LHCN-M2 (cell line): Measurements from ENCODE around the gene P2RX5. TPM values are rescaled to one million over a fixed set of nuclear protein-coding genes. Genes with fewer than 3 reads are reported as not detected.

ENCODE experiments used
- DNase-seq: peaks from one replicate; pipeline ENCODE4 v3.0.0-alpha.2; 2012; ENCODE audit warnings: low read depth
- total RNA-seq: library from RNA; depleted of rRNA; stranded (reverse); fragments of >200 nt; gene quantifications from 2 replicates; pipeline ENCODE4 v1.2.3, GENCODE V29; 2014

Gene P2RX5
- total RNA-seq, 1 experiment from 2014 or later = 28.6 TPM

DNA sequence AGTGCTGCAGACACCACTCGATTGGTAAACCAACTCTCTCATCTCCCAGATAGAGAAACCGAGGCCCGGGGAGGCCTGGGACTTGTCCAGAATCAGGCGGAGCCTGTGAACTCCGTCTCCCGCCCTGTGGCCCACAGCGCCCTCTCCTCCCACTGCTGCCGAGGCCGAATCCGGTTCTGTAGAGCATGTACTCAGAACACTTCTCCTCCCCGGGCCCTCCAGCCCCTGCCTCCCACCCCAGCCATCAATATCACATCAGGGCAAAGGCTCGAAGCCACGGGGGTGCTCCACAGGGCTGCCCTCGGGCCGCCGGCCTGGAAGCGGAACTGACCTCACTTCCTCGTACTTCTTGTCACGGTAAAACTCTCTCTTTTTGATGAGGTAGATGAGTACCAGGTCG is 14.4 kb downstream of the P2RX5 start:
- DNase-seq = no peak

DNA sequence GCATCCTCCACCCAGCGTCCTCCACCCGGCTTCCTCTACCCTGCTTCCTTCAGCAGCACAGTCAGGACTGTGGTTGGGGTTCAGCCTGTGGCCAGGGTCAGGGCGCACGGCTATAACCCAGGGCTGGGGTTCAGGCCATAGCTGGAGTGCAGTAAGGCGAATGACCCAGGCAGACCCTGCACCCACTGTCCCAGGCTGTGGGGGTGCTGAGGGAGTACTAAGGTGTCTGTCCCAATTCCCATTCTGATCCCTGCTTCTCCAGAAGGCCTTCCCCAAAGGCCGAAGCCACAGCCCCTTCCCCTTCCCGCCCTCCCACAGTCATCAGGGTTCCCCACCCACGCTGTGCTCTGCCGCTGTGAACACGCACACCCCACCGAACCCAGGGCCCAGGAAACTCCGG is 14.9 kb downstream of the P2RX5 start:
- no peak for DNase-seq

DNA sequence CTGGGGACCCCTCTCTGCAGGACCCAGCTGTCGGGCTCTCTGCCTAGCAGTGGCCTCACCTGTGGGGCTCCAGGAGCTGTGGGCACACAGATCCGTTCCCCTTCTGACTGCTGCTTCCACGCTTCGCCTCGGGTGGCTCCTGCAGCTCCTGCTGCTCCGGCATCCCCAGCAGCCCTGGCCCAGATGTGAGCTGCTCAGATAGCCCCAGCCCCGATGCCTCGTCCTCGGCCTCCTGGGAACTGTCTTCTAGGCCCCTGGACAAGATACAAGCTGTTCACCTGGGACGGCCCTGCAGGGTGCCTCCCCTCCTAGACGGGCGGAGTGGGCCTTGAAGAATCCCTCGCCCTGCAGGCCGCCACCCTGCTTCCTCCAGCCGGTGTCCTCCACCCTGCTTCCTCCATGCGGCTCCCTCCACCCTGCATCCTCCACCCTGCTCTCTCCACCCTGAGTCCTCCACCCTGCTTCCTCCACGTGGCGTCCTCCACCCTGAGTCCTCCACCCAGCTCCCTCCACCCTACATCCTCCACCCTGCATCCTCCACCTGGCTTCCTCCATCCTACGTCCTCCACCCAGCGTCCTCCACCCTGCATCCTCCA is 16.3 kb downstream of the P2RX5 start:
- DNase-seq = no peak

DNA sequence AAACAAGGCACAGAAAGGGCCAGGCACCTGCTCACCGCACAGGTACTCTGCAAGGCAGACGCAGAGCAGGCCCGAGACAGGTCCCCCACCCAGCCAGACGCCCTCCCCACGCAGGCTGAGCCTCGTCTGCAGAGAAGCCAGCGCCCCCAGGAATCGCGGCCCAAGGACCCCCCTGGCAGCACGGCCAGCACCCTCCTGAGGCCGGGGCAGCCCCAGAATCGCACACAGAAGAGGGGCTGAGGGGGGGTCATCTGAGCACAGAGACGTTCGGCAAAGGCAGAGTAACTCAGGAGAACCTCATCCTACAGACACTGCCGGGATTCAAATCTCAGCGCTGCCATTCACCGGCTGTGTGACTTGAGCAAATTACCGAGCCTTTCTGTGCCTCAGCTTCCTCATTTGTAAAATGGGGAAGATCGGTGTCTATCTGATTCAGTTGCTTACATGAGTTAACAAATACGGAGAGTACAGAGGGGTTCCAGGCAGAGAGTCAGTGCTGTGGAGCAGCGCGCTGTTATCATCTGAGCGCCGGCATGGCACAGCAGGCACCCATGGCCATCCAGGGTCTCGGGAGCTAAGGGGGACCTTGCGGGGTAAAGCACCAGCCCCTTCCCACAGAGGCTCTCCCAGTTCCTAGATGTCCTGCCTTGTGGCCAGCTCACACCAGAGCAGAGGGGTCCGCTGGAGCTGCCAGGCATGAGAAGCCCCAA is 17.0 kb downstream of the P2RX5 start:
- no peak for DNase-seq

DNA sequence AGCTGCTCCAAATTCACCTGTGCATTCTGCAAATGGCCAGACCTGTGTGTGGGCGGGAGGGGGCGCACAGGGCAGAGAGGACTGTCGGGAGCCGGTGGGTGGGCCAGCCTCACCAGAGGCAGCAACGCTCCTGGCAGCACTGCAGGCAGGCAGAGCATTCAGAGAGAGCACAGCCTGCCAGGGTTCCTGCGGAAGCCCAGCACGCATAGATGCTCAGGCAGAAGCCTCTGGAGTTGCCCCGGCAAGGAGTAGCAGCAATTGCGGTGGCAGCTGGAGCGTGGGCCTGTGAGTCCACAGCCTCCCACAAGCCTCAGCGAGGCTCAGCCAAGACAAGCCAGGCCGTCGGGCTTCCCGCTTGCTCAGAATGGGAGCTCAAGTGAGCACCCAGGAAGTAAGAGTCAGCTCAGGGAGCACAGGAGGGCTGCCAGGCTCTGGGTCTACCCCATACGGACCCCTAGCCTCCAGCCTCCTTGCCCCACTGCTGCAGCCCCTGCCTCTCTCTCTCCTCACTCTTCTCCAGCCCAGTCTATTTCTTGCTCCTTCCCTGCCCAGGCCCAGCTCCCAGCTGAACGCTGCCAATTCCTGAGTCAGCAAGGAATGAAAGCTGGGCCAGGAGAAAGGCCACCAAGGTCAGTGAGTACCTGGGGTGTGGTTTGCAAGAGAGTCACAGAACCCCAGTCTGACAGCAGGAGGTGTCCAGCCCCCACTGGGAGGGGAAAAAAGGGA is 17.7 kb downstream of the P2RX5 start:
- DNase-seq = no peak

DNA sequence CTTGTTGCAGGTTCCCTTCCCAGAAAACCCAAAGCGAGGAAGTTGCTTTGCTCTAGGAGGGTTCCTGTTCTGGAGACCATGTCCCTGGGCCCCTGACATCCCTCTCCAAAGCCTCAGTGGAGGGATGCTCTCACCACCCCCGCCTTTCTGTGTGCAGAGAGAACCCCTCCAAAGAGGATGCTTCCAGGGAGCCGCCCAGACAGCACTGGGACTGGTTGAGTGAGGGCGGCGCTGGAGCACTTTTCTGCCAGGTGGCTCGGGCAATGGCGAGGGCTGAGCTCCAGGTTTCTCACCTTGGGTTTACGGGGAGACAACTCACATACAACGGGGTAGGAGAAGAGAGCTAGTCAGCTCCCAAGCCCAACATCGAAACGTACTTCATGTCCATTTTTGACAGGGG is 20.1 kb downstream of the P2RX5 start:
- DNase-seq = no peak

DNA sequence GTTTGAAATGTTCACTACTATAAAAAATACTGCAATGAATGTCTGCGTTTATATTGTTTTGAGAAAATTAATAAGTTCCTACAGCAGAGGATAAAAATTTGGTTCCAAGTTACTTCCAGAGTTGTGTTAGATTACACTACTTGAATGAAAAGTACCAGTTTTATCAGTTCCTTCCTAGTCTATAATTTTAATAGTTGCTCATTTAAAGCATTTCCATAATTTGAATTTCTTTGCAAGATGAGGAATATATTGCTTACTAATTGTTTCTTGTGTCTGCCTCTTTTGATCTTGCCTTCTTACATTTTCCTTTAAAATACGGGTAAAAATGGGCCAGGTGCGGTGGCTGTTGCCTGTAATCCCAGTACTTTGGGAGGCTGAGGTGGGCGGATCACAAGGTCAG is 23.4 kb downstream of the P2RX5 start:
- DNase-seq = no peak

DNA sequence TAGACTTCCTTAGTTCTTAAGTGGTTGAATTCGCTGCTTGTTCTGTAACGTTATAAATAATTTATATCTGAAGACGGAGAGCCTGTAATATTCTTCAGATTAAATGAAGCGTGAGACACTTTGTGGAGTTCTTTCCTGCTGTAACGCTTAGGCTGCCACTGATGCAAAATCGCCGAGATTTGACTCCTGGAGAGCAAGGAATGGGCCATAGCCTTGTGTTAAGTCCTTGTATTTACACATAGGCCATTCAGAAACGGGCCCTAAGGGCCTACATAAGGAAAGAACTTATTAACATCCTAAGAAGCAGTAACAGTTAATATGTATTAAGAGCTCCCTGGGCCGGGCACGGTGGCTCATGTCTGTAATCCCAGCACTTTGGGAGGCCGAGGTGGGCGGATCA is 26.4 kb downstream of the P2RX5 start:
- no peak for DNase-seq

DNA sequence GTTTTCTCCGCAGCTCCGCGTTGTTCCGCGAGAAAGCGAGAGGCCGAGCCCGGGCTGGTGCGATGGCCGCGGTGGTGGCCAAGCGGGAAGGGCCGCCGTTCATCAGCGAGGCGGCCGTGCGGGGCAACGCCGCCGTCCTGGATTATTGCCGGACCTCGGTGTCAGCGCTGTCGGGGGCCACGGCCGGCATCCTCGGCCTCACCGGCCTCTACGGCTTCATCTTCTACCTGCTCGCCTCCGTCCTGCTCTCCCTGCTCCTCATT is 26.9 kb downstream of the P2RX5 start:
- no peak for DNase-seq

DNA sequence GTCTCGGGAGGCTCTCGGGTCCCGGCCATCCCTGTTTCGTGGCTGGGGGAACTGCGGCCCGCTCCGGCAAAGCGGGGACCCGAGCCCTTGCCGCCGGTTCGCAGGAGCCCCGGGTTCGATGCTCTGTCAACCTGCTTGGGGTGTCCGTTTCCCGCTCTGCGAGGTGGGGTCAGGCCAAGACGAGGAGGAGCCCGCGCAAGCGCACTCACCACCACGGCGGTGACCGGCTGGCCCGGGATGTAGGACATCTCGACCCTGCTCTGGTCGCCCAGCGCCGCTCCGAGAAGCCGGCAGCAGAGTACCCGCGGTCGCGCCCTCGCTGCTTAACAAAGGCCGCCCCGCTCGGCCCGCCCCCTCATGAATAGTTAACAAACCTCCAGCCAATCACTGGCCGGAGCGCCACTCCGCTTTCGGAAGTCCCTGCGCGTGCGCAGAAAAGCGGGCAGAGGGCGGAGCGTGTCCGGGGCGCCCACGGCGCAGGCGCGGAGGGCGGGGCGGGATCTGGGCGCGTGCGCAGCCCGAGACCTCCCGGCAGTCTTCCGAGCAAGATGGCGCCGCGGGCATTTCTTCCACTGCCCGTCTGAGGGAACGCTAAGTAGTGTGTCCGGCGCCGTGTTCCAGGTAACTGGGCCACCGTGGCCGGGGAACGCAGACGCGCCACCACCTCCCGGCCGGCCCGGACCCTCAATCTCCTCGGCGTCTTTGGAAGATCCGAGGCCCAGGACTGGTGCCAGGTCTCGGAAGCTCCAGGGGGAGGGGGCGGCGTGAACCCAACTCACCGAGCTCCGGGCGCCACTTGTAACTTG is 27.5 kb downstream of the P2RX5 start, which contains the start of the genes EMC6 and TAX1BP3:
Gene EMC6 (plus strand): TSS at position 534 of the 806 bp plus-strand sequence. CDS start 335 bp downstream, outside the sequence.
Gene TAX1BP3 (minus strand): TSS at position 300 of the 806 bp plus-strand sequence. CDS start 52 bp downstream, at position 248.
- DNase-seq = peak; percentile 95

DNA sequence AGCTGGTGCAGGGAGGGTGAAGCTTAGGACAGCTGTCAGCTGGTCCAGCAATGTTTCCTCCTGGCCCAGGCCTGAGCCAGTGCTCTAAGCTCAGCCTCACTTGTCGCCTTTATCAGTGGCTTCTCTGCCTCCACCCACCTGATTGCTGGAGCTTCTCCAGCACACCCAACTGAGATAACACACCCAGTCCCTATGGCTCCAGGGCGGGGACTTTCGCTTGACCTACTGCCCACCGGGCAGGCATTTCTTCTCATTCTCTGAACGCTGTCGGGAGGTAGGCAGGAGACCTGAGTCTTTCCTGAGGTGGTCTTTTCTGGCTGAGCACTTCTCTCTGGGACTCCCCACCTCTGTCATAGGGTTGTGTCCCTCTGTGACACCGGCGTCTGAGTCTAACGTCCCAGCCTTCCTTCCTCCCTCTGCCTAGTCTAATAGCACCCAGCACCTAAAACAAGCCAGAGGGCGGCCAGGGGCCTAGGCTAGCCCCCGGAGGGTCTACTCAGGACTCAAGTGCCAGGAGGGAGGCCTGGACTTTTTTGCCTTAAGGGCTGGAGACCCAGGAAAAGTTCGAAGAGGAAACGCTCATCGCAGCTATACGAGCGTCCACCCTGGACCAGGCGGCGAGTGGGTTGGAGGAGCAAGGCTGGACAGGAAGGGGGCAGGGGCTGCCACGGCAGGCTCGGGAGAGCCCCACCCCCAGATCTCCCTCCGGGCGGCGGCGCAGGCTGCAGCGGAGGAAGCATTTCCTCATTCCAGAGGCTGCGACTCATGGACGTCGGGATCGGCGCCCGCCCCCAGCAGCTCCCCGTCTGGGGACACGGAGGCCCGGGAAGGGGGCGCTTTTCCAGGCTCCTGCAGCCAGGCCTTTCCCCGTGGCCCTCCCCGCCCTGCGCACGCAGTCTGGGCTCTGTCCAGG is 28.3 kb downstream of the P2RX5 start:
- DNase-seq = peak; percentile 85

DNA sequence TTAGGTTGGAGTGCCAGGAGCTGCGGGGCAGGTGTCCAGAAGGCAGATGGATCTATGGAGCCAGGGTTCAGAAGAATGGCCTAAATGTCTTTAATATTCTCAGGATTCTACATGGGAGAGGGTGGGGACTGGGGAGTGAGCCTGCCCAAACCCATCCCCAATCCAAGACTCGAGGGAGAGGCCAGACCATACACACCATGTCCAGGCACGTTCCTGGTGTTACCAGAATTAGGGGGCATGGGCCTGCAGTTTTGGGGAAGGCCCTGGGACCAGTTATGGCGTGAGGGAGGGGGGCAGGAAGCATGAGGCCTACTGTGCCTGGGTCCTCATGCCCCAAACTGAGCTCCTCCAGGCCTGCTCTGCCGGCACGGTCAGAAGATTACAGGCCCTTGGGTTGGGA is 29.4 kb downstream of the P2RX5 start:
- DNase-seq = no peak

DNA sequence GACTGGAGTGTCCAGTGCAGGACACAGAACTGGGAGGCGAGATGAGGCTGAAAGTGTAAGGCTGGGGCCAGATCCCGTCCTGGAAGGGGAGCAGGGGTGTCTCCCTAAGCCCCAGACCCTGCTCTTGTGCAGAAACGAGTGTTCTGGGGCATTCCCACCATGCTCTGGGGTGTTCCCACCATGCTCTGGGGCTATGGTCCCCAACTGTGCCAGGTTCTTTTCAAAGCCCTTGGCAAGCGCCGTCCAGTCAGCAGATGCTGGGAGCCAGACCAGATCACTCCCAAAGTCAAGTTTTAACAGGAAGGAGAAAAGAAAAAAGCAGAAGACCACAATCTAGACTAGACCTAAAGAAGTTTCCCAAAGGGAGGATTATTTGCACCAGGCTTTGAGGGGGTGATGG is 30.1 kb downstream of the P2RX5 start:
- DNase-seq = no peak

DNA sequence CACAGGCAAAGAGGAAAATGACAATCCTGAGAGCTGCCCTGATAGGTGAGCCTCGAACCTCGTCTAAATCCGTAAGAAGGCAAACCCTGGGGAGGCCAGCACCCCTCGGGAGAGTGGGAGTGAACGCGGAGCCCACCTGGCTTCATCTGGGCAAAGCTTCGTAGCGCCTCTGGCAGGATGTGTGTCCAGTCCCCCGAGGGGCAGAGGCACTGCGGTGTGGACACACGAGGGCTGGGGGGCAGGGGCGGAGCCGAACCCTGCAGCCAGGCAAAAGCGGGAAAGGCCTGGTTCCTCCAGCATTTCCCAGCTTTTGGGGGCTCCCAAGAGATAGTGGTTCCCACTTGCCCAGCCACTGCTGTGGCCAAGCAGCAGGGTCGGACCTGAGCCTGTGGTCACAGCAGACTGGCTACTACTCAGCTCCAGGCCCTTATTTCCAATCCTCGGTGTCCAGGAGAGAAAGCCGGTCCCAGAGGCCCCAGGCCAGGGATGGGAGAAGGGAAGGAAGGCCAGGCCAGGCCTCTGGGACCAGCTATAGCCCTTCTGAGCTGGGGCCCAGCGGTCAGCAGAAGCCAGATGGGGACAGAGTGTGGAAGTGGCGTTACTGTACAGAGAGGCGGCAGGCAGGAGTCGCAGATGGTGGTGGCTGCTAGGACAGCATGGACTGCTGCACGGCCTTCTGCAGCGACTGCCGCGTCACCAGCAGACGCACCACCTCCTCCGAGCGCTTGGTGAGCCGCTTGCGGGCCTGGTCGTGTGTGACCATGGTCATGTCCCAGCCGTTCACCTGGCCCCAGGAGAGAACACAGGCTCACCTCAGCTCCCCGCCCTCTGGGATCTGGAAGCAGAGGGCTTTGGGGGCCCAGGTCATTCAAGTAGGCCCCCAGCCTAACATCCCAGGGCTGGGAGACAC is 32.6 kb downstream of the P2RX5 start:
- no peak for DNase-seq

DNA sequence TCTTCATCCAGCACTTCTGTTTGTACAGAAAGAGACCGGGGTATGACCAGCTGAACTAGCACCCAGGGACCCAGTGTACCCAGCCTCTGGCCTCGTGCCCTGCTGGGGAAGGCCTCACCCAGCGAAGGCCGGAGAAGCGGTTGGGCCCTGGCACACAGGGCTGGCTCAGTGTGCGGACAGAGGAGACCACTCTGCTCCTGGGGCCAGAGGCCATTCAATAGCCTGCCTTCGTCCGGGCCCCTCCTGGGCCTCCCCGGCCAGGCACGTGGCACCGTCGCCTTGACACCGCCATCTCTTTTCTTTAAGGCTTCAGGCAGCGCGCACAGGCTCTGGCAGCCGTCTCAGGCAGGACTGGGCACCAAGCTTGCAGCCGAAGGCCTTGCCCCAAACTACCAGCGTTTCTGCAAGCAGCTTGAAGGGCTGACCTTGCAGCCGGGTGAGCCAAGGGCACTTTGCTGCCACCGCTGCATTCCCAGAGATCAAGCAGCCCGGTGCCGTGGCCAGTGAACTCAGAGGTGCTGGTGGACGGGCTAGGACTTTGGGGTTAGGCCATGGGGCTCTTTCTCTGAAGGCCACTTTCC is 35.6 kb downstream of the P2RX5 start:
- no peak for DNase-seq

DNA sequence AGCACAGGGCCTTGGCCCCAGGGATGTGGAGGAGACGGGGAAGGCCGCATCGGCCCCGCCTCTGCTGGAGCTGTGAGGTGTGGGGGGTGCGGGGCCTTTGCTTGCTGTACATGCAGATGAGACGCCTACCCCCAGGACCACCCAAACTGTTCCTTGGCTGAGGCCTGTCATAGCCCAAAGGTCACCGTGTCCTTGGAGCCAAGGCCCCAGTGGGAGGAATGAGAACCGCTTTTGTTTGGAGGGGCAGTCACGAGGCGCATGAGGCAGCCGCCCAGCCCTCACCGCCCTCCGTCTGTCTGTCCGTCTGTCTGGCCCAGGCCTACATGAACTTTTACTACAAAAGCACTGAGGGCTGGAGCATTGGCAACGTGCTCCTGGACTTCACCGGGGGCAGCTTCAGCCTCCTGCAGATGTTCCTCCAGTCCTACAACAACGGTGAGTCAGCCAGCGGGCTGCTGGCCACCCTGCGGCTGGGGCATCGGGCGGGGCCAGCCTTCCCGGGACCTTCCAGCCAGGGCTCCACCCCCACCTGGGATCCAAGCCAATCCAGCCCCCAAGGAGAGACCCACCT is 36.3 kb downstream of the P2RX5 start:
- peak; percentile 85 for DNase-seq

DNA sequence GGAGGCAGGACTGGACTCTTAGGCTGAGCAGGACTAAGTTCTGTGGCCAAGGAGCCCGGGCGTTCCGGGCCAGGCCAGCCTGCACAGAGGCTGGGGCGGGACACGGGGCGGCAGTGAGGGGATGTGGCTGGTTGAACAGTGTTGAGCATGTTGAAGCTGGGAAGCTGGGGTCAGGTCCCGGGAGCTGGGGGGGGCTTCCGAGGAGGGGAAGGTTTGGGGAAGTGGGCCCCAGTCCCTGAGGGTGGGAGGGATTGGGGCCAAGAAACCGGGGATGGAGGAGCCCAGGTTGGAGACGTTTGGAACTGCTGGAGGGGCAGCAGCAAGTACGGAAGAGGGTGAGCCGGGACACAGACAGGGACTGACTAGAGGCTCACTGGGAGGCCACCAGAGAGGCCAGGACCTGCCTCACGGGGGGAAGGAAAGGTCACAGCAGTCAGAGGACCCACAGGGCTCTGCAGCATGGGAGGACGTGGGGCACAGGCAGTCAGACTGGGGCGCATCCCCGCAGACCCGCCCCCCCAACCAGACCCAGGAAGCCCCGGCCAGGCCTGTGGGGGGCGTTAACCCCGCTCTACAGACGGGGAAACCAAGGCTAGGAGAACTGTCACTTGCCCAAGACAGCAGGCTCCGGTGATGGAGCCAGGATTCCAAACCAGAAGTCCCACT is 37.0 kb downstream of the P2RX5 start:
- DNase-seq = no peak
